ENCODE results near the gene SEC24D. TPM values are rescaled to one million over a fixed set of nuclear protein-coding genes. Genes with fewer than 3 reads are reported as not detected.
A peak's percentile ranks its signal among the peaks of the same experiment; 100 is the strongest.

Gene SEC24D
- total and polyA plus RNA-seq, 2 donors: 16.3 to 20.9 TPM

DNA sequence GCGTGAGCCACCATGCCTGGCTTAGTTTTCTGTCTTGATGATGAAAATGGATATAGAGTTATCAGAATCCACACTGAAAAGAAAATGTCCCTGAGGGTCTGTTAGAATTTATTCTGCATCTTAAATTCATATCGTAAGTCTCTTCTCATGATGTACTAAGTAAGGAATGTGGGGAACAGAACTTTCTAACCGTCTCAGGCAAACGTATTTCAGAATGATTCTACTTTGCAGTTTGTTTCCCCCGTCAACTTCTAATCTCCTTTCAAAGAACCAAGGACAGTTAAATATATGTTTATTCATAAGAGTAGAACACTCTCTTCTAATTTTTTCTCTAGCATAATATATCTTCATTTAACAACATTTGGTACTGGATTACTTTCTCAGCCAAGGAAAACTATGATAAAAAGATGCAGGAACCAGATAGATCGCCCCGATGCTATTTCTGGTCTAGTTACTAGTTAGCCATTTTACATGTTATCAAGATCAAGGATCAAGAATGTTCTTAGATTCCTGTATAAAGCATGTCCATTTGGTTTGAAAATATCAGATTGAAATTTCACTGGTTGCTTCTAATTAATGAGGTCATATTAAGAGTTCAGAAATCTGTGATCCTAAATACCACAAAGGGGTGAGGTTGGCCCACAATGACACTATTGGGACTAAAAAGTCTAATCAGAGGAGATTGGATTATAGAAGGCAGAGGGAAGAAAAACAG lies 101.3 kb downstream of the SEC24D start:
- Histone ChIP-seq H3K4me3 (ENCODE audit: low read length in 2 of 2) (no peak overlapping the region), H3K27ac (ENCODE audit: low read depth in 1 of 2, low read length in 1 of 2) (no peak overlapping the region), H3K27me3 (ENCODE audit: control insufficient read depth in 2 of 2, insufficient read depth in 1 of 2, low read length in 1 of 2) (no peaks in the 10 kb centered on the region), H3K36me3 (ENCODE audit: control insufficient read depth in 2 of 2, insufficient read depth in 2 of 2, low read length in 1 of 2) (peaks cover 2% of the 10 kb centered on the region in 2 donors), H3K9me3 (ENCODE audit: control insufficient read depth in 2 of 2, insufficient read depth in 1 of 2, low read length in 1 of 2) (no peaks in the 10 kb centered on the region), H3K4me1 (ENCODE audit: control insufficient read depth in 2 of 2, insufficient read depth in 2 of 2, low read length in 2 of 2) (peaks cover under 1% of the 10 kb centered on the region in 2 donors)
- no peak for DNase-seq (ENCODE audit: low read depth in 6 of 9, low spot score in 9 of 9)
- WGBS: 89% methylated on average over 7 of the region's 7 CpGs

DNA sequence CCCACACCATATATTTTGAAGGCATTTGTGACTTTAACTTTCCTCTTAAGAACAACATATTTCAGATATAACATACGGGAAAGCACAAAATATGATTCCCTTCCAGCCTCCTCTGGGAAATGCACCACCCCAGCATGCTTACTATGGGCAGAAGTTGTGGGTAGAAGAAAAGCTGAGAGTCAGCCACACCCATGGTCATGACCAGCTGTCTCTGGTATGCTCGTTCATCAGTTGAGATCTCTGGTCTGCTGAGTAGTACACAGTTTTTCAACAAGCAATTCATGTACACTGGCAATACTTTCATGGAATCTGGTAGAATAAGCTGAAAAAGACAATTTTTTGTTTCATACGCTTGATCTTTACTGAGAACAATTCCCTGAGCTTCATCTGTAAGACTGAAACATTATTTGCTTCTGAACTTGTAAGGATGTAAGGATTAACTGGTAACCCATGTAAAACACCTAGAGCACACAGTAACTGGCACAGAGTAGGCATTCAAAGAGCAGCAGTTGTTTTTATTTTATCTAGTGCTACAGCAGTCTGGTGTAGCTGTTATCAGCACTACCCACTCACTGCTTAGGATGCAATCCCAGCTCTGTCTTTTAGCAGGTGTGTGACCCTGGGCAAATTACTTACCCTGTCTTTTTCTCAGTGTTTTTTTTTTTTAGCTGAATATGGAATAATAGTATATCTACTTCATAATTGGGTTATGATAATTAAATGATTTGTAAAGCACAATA lies 103.2 kb downstream of the SEC24D start:
- H3K4me1 ChIP-seq (ENCODE audit: control insufficient read depth in 2 of 2, insufficient read depth in 2 of 2, low read length in 2 of 2): peaks cover 4 to 7% of the 10 kb centered on the region in 2 donors
- 98% methylated on average over 3 of the region's 3 CpGs for WGBS
- H3K27me3 ChIP-seq (ENCODE audit: control insufficient read depth in 2 of 2, insufficient read depth in 1 of 2, low read length in 1 of 2): no peaks in the 10 kb centered on the region
- no peak for DNase-seq (ENCODE audit: low read depth in 6 of 9, low spot score in 9 of 9)
- H3K9me3 ChIP-seq (ENCODE audit: control insufficient read depth in 2 of 2, insufficient read depth in 1 of 2, low read length in 1 of 2): no peaks in the 10 kb centered on the region
- H3K4me3 ChIP-seq (ENCODE audit: low read length in 2 of 2): no peak overlapping the region
- H3K36me3 ChIP-seq (ENCODE audit: control insufficient read depth in 2 of 2, insufficient read depth in 2 of 2, low read length in 1 of 2): peaks cover 2% of the 10 kb centered on the region in 2 donors
- no peak overlapping the region for H3K27ac ChIP-seq (ENCODE audit: low read depth in 1 of 2, low read length in 1 of 2)

DNA sequence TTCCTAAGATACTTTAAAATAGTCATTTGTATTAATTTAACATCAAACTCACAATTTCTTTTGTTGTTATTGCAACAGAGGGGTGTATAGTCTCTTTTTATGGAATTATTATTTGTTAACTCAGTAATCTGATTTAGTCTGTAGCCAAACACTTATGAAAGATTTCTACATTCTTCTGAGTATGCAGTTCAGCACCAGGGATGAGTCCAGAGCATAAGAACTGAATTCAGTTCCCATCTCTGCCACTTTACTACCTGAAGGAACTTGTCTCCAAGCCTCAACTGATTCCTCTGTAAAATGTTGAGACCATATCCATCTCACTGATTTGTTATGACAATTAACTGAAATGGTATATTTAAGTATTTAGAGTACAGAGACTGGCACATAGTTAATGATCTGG lies 105.2 kb downstream of the SEC24D start:
- Histone ChIP-seq H3K27ac (ENCODE audit: low read depth in 1 of 2, low read length in 1 of 2) (no peak overlapping the region), H3K27me3 (ENCODE audit: control insufficient read depth in 2 of 2, insufficient read depth in 1 of 2, low read length in 1 of 2) (no peaks in the 10 kb centered on the region), H3K36me3 (ENCODE audit: control insufficient read depth in 2 of 2, insufficient read depth in 2 of 2, low read length in 1 of 2) (peaks cover 2 to 10% of the 10 kb centered on the region in 2 donors), H3K4me1 (ENCODE audit: control insufficient read depth in 2 of 2, insufficient read depth in 2 of 2, low read length in 2 of 2) (peaks cover 8 to 10% of the 10 kb centered on the region in 2 donors), H3K9me3 (ENCODE audit: control insufficient read depth in 2 of 2, insufficient read depth in 1 of 2, low read length in 1 of 2) (no peaks in the 10 kb centered on the region), H3K4me3 (ENCODE audit: low read length in 2 of 2) (no peak overlapping the region)
- DNase-seq (ENCODE audit: low read depth in 6 of 9, low spot score in 9 of 9): no peak

DNA sequence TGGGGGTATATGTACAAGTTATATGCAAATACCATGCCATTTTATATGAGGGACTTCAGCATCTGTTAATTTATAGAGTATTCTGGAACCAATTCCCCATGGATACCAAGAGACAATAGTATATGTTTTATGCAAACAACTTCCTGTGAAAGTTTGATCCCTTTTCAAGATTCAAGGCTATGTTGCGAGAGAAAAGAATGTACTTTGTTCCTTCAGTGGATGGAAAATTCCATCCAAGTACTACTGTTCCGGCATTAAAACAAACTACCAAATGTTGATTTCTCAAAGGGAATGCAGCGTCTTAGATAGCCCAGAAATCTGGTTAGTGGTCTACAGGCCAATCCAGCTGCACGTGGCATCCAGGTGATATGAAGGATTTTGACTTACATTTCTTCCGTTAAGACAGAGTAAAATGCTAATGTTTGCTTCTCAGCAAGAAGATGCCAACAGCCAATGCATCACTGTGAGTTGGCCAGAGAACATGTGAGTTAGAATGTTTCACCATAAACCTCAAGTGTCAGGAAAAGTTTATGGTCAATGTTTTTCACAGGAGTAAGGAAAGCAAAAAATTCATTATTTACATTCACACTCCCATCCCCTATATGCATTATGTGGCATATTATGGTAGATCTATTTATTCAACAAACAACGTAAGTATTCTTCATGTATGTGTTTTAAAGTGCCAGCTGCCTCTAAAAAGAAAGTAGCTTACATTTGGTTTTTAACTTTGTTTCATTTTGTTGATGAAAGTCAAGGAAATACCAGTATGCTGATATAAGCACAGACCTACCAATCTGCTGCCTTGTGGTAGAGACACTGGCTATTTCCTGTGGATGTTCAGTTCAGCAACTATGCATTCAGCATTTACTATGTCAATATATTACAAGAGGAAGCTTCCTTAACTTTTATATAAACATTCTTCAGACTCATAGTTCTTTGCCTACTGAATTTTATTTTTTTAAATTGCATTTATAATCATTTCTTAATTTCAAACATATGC lies 106.3 kb downstream of the SEC24D start:
- H3K27me3 ChIP-seq (ENCODE audit: control insufficient read depth in 2 of 2, insufficient read depth in 1 of 2, low read length in 1 of 2): no peaks in the 10 kb centered on the region
- WGBS: 85% methylated on average over 6 of the region's 6 CpGs
- peaks cover 8 to 10% of the 10 kb centered on the region in 2 donors for H3K4me1 ChIP-seq (ENCODE audit: control insufficient read depth in 2 of 2, insufficient read depth in 2 of 2, low read length in 2 of 2)
- DNase-seq (ENCODE audit: low read depth in 6 of 9, low spot score in 9 of 9): peak in 8 of 9 donors; percentile 4 to 78 (median 42)
- peaks cover 2 to 21% of the 10 kb centered on the region in 2 donors for H3K36me3 ChIP-seq (ENCODE audit: control insufficient read depth in 2 of 2, insufficient read depth in 2 of 2, low read length in 1 of 2)
- no peaks in the 10 kb centered on the region for H3K9me3 ChIP-seq (ENCODE audit: control insufficient read depth in 2 of 2, insufficient read depth in 1 of 2, low read length in 1 of 2)
- H3K4me3 ChIP-seq (ENCODE audit: low read length in 2 of 2): no peak overlapping the region
- H3K27ac ChIP-seq (ENCODE audit: low read depth in 1 of 2, low read length in 1 of 2): peak overlapping the region; percentile 76 to 78

DNA sequence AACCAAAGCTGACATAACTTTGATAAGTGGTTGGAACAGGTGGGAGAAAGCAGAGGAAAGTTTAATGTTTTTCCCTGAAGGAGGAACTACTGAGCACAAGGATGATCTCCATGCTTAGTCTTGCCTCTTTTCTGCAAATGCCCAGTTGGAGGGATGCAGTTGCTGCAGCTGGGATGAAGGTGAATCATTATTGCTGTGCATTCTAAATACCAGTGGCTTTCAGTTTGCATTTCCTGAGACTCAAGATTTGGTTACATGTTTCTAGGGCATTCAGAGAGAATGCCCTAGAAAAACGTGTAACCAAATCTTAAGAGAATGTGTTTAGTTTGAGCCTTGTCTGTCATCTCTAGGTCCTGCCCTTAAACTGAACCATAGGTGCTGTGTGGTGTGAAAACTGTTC lies 108.6 kb downstream of the SEC24D start:
- WGBS: 65% methylated on average over 1 of the region's 1 CpG
- no peak overlapping the region for H3K4me3 ChIP-seq (ENCODE audit: low read length in 2 of 2)
- peak overlapping the region in 1 of 2 donors; percentile 35 for H3K27ac ChIP-seq (ENCODE audit: low read depth in 1 of 2, low read length in 1 of 2)
- peak in 1 of 9 donors; percentile 13 for DNase-seq (ENCODE audit: low read depth in 6 of 9, low spot score in 9 of 9)
- H3K4me1 ChIP-seq (ENCODE audit: control insufficient read depth in 2 of 2, insufficient read depth in 2 of 2, low read length in 2 of 2): peaks cover 8 to 10% of the 10 kb centered on the region in 2 donors
- peaks cover 0 to 23% of the 10 kb centered on the region in 2 donors for H3K36me3 ChIP-seq (ENCODE audit: control insufficient read depth in 2 of 2, insufficient read depth in 2 of 2, low read length in 1 of 2)
- no peaks in the 10 kb centered on the region for H3K9me3 ChIP-seq (ENCODE audit: control insufficient read depth in 2 of 2, insufficient read depth in 1 of 2, low read length in 1 of 2)
- no peaks in the 10 kb centered on the region for H3K27me3 ChIP-seq (ENCODE audit: control insufficient read depth in 2 of 2, insufficient read depth in 1 of 2, low read length in 1 of 2)

DNA sequence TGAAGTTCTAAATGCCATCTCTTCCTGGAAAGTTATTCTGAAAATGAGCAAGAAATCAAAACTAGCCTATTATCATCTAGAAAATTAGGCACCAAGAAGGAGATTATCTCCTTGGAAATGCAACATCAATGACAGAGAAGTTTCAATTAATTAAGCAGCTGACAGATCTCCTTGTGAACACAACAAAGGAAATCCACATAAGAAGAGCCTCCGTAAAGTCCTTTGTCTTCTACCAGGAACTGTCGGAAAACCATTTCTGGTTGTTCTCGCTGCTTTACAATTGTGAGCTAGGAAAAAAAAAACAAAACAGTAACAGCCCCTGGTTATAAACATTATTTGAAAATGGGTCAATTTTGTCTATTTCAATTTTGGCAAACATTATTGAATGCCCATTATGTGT lies 112.6 kb downstream of the SEC24D start:
- over 99% methylated on average over 3 of the region's 3 CpGs for WGBS
- Histone ChIP-seq H3K4me3 (ENCODE audit: low read length in 2 of 2) (no peak overlapping the region), H3K27ac (ENCODE audit: low read depth in 1 of 2, low read length in 1 of 2) (no peak overlapping the region), H3K4me1 (ENCODE audit: control insufficient read depth in 2 of 2, insufficient read depth in 2 of 2, low read length in 2 of 2) (peaks cover 3 to 4% of the 10 kb centered on the region in 2 donors), H3K36me3 (ENCODE audit: control insufficient read depth in 2 of 2, insufficient read depth in 2 of 2, low read length in 1 of 2) (peaks cover 0 to 25% of the 10 kb centered on the region in 2 donors), H3K9me3 (ENCODE audit: control insufficient read depth in 2 of 2, insufficient read depth in 1 of 2, low read length in 1 of 2) (no peaks in the 10 kb centered on the region), H3K27me3 (ENCODE audit: control insufficient read depth in 2 of 2, insufficient read depth in 1 of 2, low read length in 1 of 2) (no peaks in the 10 kb centered on the region)
- no peak for DNase-seq (ENCODE audit: low read depth in 6 of 9, low spot score in 9 of 9)

DNA sequence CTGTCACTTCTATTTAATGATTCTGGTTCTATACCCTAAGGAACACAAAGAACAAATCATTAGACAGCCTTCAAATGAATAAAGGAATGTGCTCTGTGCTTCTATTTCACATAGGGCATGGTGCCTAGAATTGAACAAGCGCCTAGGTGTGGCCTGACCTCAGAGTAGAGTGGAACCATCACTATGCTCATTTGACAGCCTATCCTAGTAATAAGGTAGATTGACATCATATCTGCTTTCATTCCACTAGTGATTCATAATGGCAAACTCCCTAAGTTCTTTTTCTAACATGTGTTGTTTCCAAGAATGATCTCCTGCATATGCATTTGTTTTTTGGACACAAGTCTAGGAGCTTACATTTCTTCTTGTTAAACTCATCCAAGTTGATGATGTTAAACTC lies 114.2 kb downstream of the SEC24D start:
- peaks cover 0 to 22% of the 10 kb centered on the region in 2 donors for H3K36me3 ChIP-seq (ENCODE audit: control insufficient read depth in 2 of 2, insufficient read depth in 2 of 2, low read length in 1 of 2)
- no peaks in the 10 kb centered on the region for H3K27me3 ChIP-seq (ENCODE audit: control insufficient read depth in 2 of 2, insufficient read depth in 1 of 2, low read length in 1 of 2)
- H3K4me3 ChIP-seq (ENCODE audit: low read length in 2 of 2): no peak overlapping the region
- H3K4me1 ChIP-seq (ENCODE audit: control insufficient read depth in 2 of 2, insufficient read depth in 2 of 2, low read length in 2 of 2): no peaks in the 10 kb centered on the region
- H3K27ac ChIP-seq (ENCODE audit: low read depth in 1 of 2, low read length in 1 of 2): no peak overlapping the region
- WGBS: 98% methylated on average over 1 of the region's 1 CpG
- no peaks in the 10 kb centered on the region for H3K9me3 ChIP-seq (ENCODE audit: control insufficient read depth in 2 of 2, insufficient read depth in 1 of 2, low read length in 1 of 2)
- no peak for DNase-seq (ENCODE audit: low read depth in 6 of 9, low spot score in 9 of 9)

DNA sequence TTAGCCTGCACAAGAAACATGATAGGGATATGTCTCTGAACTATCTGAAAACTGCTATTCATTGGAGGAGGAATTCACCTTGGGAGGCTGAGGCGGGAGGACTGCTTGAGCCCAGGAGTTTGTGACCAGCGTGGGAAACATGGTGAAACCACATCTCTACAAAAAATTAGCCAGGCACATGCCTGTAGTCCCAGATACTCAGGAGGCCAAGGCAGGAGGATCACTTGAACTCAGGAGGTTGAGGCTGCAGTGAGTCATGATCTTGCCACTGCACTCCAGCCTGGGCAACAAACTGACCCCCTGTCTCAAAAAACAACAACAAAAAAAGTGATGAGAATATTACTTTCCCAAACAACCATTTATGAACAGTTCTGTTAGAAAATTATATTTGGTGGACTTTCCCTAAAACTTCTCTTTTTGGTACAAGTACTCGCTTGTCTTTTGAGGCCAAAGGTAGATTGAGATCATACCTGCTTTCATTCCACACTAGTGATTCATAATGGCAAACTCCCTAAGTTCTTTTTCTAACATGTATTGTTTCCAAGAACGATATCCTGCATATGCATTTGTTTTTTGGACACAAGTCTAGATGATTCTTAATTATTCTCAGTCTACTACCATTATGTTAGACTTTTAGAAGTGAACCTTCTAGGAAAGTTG lies 117.3 kb downstream of the SEC24D start:
- Histone ChIP-seq H3K9me3 (ENCODE audit: control insufficient read depth in 2 of 2, insufficient read depth in 1 of 2, low read length in 1 of 2) (no peaks in the 10 kb centered on the region), H3K36me3 (ENCODE audit: control insufficient read depth in 2 of 2, insufficient read depth in 2 of 2, low read length in 1 of 2) (peaks cover 0 to 12% of the 10 kb centered on the region in 2 donors), H3K27ac (ENCODE audit: low read depth in 1 of 2, low read length in 1 of 2) (peak overlapping the region in 1 of 2 donors; percentile 27), H3K4me3 (ENCODE audit: low read length in 2 of 2) (no peak overlapping the region), H3K27me3 (ENCODE audit: control insufficient read depth in 2 of 2, insufficient read depth in 1 of 2, low read length in 1 of 2) (no peaks in the 10 kb centered on the region), H3K4me1 (ENCODE audit: control insufficient read depth in 2 of 2, insufficient read depth in 2 of 2, low read length in 2 of 2) (no peaks in the 10 kb centered on the region)
- no peak for DNase-seq (ENCODE audit: low read depth in 6 of 9, low spot score in 9 of 9)
- 96% methylated on average over 4 of the region's 4 CpGs for WGBS
